Activated B cell treated with CpG ODN at 0.5 μM for 24 hours (primary cell): Measurements from ENCODE around the gene THBS1. TPM values are rescaled to one million over a fixed set of nuclear protein-coding genes. Genes with fewer than 3 reads are reported as not detected.

Experiments used
- ATAC-seq: fragments of 200-7000 bp; cut with Tn5 transposase; one replicate; pipeline ENCODE4 v1.10.0; 2021; ENCODE audit warnings: low read depth, mild to moderate bottlenecking, moderate library complexity
- CTCF ChIA-PET: fragments of 350-600 bp; sonication (Branson Sonifier 250); formaldehyde crosslinking; loops from one replicate; lab custom pipeline; 2021; ENCODE audit warnings: antibody characterized with exemption; lab: Charles Lee
- POLR2A ChIA-PET: fragments of 350-600 bp; sonication (Branson Sonifier 250); formaldehyde crosslinking; loops from one replicate; lab custom pipeline; 2021; ENCODE audit warnings: antibody characterized with exemption; lab: Charles Lee
- DNase-seq: peaks from one replicate; pipeline ENCODE4 v3.0.0; 2022
- H3K27ac Mint-ChIP-seq: one replicate; pipeline ENCODE4 v1.8.0; 2020; ENCODE audit warnings: mixed read lengths
- H3K27me3 Mint-ChIP-seq: one replicate; pipeline ENCODE4 v1.8.0; 2021; ENCODE audit warnings: mixed read lengths
- H3K36me3 Mint-ChIP-seq: one replicate; pipeline ENCODE4 v1.8.0; 2021; ENCODE audit warnings: low read depth, mixed read lengths
- H3K4me1 Mint-ChIP-seq: one replicate; pipeline ENCODE4 v1.8.0; 2021; ENCODE audit warnings: mixed read lengths
- H3K4me3 Mint-ChIP-seq: one replicate; pipeline ENCODE4 v1.8.0; 2020; ENCODE audit warnings: mild to moderate bottlenecking, mixed read lengths
- H3K9me3 Mint-ChIP-seq: one replicate; pipeline ENCODE4 v1.8.0; 2020; ENCODE audit warnings: mixed read lengths
- CTCF ChIP-seq: fragments of 200-600 bp; IDR thresholded peaks from one replicate; pipeline ENCODE4 v1.8.0; 2022; ENCODE audit warnings: antibody characterized with exemption, mild to moderate bottlenecking
- intact Hi-C: fragments of 100-400 bp; cut with micrococcal nuclease; formaldehyde crosslinking; loops from one replicate; pipeline ENCODE4 v1.15.1; 2024
- total RNA-seq: library from RNA; stranded (reverse); gene quantifications from 2 replicates; pipeline ENCODE4 v1.2.3, GENCODE V29; 2022

THBS1 gene
- total RNA-seq, 1 donor from 2014 or later = 1.7 TPM

DNA sequence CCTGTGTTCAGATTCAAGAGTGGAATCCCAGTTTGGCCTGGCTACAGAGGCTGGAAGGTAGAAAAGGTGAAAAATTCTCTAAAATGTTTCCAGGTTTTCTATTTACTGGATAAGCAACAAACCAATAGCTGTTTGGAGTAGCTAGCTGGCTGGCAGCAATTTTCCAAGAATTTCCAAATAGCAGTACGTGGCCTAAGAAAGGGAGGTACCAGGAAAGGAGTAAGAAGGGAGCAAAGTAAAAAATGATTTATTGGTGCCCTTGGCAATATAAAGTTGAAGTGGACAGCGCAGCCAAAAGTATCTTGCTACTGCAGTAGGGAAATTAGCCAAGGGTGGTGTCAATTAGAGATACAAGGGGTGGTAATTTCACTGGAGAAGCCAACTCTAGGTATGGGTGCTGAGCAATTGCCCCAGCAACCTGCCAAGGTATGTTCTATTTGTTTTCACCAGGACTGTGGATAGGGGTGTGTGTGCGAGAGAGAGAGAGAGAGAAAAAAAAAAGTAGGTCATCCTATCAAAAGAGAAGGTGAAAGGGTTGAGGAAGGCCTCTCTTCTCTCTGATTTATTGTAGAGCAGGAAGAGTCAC lies 40.8 kb upstream of the THBS1 start:
- ATAC-seq = no peak
- Mint-ChIP-seq H3K27ac (no peak overlapping the region), H3K4me3 (no peak overlapping the region), H3K36me3 (no peaks in the 10 kb centered on the region), H3K9me3 (peaks cover 1% of the 10 kb centered on the region), H3K27me3 (no peaks in the 10 kb centered on the region), H3K4me1 (no peaks in the 10 kb centered on the region)
- DNase-seq = no peak
- ChIA-PET CTCF (no interaction called here), POLR2A (no interaction called here)
- intact Hi-C loops = no loop called here
- TF ChIP-seq CTCF = no peak

DNA sequence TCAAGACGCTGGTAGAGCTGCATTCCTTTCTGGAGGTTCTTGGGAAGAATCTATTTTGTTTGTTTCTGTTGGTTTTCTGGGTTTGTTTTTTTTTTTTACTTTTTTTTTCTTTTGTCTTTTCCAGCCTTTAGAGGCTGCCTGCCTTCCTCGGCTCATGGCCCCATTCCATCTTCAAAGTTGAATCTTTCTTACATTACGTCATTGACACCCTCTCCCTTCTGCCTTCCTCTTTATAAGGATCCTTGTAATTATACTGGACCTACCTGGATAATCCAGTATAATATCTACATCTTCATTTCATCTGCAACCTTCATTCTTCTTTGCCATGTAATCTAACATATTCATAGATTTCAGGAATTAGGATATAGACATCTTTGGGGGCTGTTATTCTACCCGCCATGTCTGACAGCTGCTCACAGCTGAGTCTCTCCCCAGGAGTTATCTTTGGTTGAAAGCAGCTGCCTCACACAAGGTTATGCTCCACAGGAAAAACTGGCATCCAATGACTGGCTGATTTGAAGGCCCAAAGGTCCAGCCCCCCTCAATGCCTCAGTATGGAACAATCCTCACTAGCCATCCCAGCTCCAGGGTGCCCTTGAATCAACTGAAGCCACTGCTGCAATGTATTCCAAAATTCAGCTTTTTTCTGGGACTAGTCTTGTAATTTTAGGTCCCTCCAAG lies 38.4 kb upstream of the THBS1 start:
- Mint-ChIP-seq H3K36me3 (no peaks in the 10 kb centered on the region), H3K9me3 (peaks cover 5% of the 10 kb centered on the region), H3K4me1 (no peaks in the 10 kb centered on the region), H3K27ac (no peak overlapping the region), H3K27me3 (no peaks in the 10 kb centered on the region), H3K4me3 (no peak overlapping the region)
- DNase-seq = no peak
- no peak for ATAC-seq
- TF ChIP-seq CTCF = no peak
- ChIA-PET POLR2A (no interaction called here), CTCF (no interaction called here)
- intact Hi-C loops = no loop called here

DNA sequence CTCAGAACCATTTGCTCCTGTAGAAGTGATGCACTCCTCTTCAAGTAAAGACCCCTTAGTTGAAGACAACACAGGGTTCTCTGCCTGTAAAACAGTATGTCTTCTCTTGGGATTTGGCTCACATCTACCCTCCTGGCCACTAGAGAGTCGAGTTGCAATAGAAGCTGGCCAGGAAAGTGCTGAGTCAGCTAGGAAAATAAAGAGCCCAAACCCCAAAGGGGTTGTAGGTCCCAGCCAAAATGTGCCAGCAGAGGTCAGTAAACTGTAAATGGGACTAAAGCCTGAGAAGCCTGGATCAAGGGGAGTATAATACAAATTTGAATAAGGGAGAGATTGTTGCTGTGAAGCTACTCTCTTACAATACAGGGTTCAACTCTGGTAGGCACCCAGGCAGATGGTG lies 37.2 kb upstream of the THBS1 start:
- H3K27me3 Mint-ChIP-seq = no peaks in the 10 kb centered on the region
- H3K4me1 Mint-ChIP-seq = no peaks in the 10 kb centered on the region
- no peaks in the 10 kb centered on the region for H3K36me3 Mint-ChIP-seq
- no peak overlapping the region for H3K27ac Mint-ChIP-seq
- peaks cover 5% of the 10 kb centered on the region for H3K9me3 Mint-ChIP-seq
- TF ChIP-seq CTCF = no peak
- H3K4me3 Mint-ChIP-seq = no peak overlapping the region
- intact Hi-C loops = no loop called here
- no peak for DNase-seq
- no peak for ATAC-seq
- ChIA-PET POLR2A (no interaction called here), CTCF (no interaction called here)

GRCh38 chr15:39546842-39547241 lies 34.0 kb upstream of the THBS1 start:
- intact Hi-C loops = no loop called here
- Mint-ChIP-seq H3K4me1 (no peaks in the 10 kb centered on the region), H3K27me3 (no peaks in the 10 kb centered on the region), H3K9me3 (peaks cover 5% of the 10 kb centered on the region), H3K36me3 (no peaks in the 10 kb centered on the region), H3K27ac (no peak overlapping the region), H3K4me3 (no peak overlapping the region)
- no peak for TF ChIP-seq CTCF
- POLR2A ChIA-PET = no interaction called here
- DNase-seq (no peak), ATAC-seq (no peak)
- CTCF ChIA-PET = no interaction called here

DNA sequence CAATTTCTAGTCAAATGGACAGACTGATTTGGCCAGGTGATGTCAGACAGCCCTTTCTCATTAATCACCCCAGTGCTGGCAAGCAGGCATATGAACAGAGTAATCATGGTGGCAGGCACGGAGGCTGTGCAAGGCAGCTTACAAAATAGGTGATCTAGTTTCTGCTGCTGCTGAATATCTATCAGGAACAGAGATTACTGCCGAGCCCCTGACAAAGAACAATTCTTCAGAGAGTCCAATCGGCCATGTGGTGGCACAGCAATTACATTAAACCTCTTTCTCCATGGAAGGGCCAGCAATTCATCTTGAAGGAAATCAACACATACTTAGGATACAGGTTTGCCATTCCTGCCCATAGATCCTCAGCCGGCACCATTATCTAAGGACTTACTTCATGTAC lies 32.3 kb upstream of the THBS1 start:
- Mint-ChIP-seq H3K27ac (no peak overlapping the region), H3K4me3 (no peak overlapping the region), H3K36me3 (no peaks in the 10 kb centered on the region), H3K9me3 (peaks cover 5% of the 10 kb centered on the region), H3K27me3 (peaks cover 3% of the 10 kb centered on the region), H3K4me1 (no peaks in the 10 kb centered on the region)
- no peak for ATAC-seq
- ChIA-PET CTCF (no interaction called here), POLR2A (no interaction called here)
- TF ChIP-seq CTCF = no peak
- no peak for DNase-seq
- intact Hi-C loops = no loop called here
